Left lung (tissue), 10 donors: ENCODE results near the gene FTO. TPM values are rescaled to one million over a fixed set of nuclear protein-coding genes. Genes with fewer than 3 reads are reported as not detected.

Experiments used
- ATAC-seq: fragments of 200-7000 bp; cut with Tn5 transposase; one replicate; pipeline ENCODE4 v1.9.1; 2020; ENCODE audit warnings: moderate library complexity
- DNase-seq, 4 donors: peaks; one replicate each; pipeline ENCODE4 v3.0.0-alpha.2; 2013 to 2020
- H3K27ac ChIP-seq, 2 donors: fragments of 200-600 bp; sonication (generic) in 1 of 2; one replicate each; pipeline versions ENCODE4 v1.5.0 to v1.8.0; 2020 to 2021
- H3K27me3 ChIP-seq, 2 donors: fragments of 200-600 bp; sonication (generic) in 1 of 2; one replicate each; pipeline versions ENCODE4 v1.5.0 to v1.8.0; 2020 to 2021
- H3K36me3 ChIP-seq, 2 donors: fragments of 200-600 bp; sonication (generic) in 1 of 2; one replicate each; pipeline versions ENCODE4 v1.5.0 to v1.8.0; 2020 to 2021
- H3K4me1 ChIP-seq, 2 donors: fragments of 200-600 bp; one replicate each; pipeline ENCODE4 v1.8.0; 2021
- H3K4me3 ChIP-seq, 2 donors: fragments of 200-600 bp; sonication (generic) in 1 of 2; one replicate each; pipeline versions ENCODE4 v1.5.0 to v1.8.0; 2020 to 2021; ENCODE audit warnings: mild to moderate bottlenecking in 1 of 2
- H3K9me3 ChIP-seq, 2 donors: fragments of 200-600 bp; sonication (generic) in 1 of 2; one replicate each; pipeline versions ENCODE4 v1.5.0 to v1.8.0; 2020 to 2021
- intact Hi-C, 2 donors: fragments of 100-400 bp; cut with DNase I; formaldehyde crosslinking; loops; one replicate each; pipeline versions ENCODE4 v1.11.2 to v1.14.2; 2022
- polyA plus RNA-seq, 6 donors: library from polyadenylated mRNA; unstranded; fragments of 120-200 nt; gene quantifications; one replicate each; pipeline ENCODE4 v1.2.1, GENCODE V29; 2013; ENCODE audit not compliant: insufficient read length in 6 of 6
- total RNA-seq, 2 donors: library from RNA; stranded (reverse); fragmentation: NEBNext Ultra II Directional; extraction: Animal tissue kit (Norgen Biotek cat#: 25700); gene quantifications; one replicate each; pipeline ENCODE4 v1.2.1, GENCODE V29; 2021
- TF ChIP-seq, protein P1 (sequence below), 2 donors: fragments of 200-600 bp; sonication (generic) in 1 of 2; IDR thresholded peaks; one replicate each; pipeline versions ENCODE4 v1.5.0 to v1.8.0; 2021; ENCODE audit warnings: antibody characterized with exemption in 2 of 2
- donor health status: DM: no; HTN: yes; CAD: no.
- donor health status: DM: no; HTN: no; CAD: no.

Gene FTO
- total and polyA plus RNA-seq, 8 donors = 69.0 to 99.6 (median 90.7) TPM

DNA sequence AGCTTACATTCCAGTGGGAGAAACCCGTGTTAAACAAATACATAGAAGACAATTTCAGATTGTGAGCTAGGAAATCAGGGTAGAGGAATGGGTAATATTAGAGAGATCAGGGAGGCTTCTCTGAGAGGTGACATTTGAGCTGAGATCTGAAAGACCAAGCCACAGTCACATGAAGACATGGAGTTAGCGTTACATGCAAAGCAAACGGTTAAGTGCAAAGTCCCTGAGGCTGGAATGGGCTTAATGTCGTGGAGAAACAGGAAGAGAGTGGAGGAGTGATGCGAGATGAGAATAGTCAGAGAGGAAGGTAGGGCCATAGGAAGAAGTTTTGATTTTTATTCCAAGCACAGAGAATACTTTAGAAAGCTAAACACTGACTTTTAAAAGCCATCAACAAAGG, 336.5 kb downstream of the FTO start:
- no peaks in the 10 kb centered on the region for H3K36me3 ChIP-seq
- H3K4me3 ChIP-seq = no peak overlapping the region
- TF ChIP-seq, protein P1, sequence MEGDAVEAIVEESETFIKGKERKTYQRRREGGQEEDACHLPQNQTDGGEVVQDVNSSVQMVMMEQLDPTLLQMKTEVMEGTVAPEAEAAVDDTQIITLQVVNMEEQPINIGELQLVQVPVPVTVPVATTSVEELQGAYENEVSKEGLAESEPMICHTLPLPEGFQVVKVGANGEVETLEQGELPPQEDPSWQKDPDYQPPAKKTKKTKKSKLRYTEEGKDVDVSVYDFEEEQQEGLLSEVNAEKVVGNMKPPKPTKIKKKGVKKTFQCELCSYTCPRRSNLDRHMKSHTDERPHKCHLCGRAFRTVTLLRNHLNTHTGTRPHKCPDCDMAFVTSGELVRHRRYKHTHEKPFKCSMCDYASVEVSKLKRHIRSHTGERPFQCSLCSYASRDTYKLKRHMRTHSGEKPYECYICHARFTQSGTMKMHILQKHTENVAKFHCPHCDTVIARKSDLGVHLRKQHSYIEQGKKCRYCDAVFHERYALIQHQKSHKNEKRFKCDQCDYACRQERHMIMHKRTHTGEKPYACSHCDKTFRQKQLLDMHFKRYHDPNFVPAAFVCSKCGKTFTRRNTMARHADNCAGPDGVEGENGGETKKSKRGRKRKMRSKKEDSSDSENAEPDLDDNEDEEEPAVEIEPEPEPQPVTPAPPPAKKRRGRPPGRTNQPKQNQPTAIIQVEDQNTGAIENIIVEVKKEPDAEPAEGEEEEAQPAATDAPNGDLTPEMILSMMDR (IDR thresholded peaks at IDR 0.05) = no peak
- no peak for DNase-seq
- no peak for ATAC-seq
- H3K9me3 ChIP-seq = no peaks in the 10 kb centered on the region
- H3K27me3 ChIP-seq = no peaks in the 10 kb centered on the region
- intact Hi-C loops = no loop called here
- H3K27ac ChIP-seq = no peak overlapping the region
- no peaks in the 10 kb centered on the region for H3K4me1 ChIP-seq

DNA sequence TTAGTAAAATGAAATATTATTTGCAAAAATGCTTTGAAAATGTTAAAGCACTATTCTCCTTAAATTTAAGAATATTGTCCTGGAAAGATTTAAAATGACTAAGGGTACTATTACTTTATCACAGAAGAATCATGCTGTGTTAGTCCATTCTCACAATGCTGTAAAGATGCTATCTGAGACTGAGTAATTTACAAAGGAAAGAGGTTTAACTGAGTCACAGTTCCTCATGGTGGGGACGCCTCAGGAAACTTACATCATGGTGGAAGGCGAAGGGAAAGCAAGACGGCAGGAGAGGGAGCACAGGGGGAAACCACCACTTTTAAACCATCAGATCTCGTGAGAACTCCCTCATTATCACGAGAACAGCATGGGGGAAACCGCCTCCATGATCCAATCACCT, 337.0 kb downstream of the FTO start:
- no peak overlapping the region for H3K4me3 ChIP-seq
- intact Hi-C loops = no loop called here
- no peaks in the 10 kb centered on the region for H3K4me1 ChIP-seq
- no peak overlapping the region for H3K27ac ChIP-seq
- no peaks in the 10 kb centered on the region for H3K36me3 ChIP-seq
- no peaks in the 10 kb centered on the region for H3K27me3 ChIP-seq
- H3K9me3 ChIP-seq = no peaks in the 10 kb centered on the region
- no peak for DNase-seq
- ATAC-seq = no peak
- TF ChIP-seq, protein P1 (IDR thresholded peaks at IDR 0.05) = no peak

DNA sequence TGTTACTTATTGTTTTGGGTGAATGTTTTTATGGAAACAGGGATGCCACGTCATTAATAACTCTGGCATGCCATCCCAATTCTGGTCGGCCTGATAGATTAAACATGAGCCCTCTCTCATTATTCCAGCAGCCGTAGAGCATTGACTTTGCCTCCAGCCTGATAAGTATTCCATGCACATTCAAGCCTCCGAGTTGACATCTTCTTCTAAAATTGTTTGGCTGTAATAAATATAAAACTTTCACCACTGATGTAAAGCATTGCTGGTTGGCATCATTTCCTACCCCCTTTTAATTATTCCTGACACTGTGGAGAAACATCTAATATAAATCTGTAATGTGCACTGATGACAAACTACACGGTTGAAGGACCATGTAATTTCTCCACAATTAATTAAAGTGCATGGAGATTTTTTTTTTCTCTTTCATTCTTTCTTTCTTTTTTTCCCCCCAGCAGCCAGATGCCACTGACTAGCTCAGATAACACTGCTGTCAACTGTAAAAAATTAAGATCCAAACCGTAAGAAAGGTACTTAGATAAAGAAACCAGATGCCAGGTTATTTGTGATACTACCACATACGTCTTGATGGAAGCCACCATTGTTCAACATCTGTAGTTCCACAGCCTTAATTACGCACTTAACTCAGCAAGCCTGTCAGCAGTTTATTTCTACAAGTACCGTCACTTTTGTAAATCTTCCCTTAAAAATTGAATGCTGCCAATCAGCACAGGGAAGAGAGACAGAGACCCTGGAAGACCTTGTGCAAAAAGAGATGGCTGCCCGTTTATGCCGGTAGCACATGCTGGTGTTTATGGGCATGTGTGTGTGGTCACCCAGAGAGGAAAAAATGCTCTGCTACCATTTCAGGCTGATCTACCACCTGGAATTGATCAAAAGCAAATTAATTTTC, 344.9 kb downstream of the FTO start:
- ATAC-seq = no peak
- DNase-seq = no peak
- Histone ChIP-seq H3K27me3 (no peaks in the 10 kb centered on the region), H3K36me3 (no peaks in the 10 kb centered on the region), H3K9me3 (no peaks in the 10 kb centered on the region), H3K4me3 (no peak overlapping the region), H3K27ac (no peak overlapping the region), H3K4me1 (no peaks in the 10 kb centered on the region)
- TF ChIP-seq, protein P1 (IDR thresholded peaks at IDR 0.05) = no peak
- intact Hi-C loops = no loop called here

DNA sequence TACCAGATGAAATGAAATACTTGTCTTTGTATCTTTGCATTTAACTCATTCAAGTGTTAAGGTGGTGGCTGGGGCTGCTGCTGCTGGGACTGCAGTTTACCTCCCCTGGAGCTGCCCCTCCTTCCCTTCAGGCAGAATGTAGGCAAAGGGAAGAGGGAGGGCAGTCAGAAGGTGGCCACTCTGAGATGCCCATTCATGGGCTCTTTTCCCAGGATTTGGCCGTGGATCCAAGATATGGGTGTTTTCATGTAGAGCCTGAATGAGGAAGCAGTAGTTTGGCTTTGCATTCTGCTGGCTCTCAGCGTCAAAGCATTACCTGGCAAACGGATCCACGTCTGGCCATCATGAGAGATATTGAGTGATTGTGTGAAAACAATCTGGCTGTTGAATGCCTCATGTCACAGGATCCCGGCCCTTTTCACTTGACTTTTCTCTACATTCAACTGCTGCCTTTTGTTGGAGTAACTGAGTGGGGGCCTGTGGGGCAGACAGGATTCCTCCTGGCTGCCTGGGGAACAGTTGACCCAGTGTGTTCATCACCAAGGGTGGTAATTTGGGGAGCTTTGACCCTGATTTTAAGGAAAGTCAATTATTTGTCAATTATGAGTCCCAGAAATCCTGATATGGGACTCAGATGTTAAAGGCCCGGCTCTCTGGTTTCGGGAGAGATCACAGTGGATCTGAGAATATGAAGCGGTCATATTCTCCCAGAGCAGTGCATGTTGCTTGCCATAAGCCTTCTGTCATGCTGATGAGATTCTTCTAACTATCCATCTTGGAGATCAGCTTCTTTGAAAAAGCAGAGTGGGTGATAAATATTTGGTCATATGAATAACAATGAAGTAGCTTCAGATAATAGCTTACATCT, 345.9 kb downstream of the FTO start:
- H3K27ac ChIP-seq = no peak overlapping the region
- no peak overlapping the region for H3K4me3 ChIP-seq
- no peak for DNase-seq
- H3K27me3 ChIP-seq = no peaks in the 10 kb centered on the region
- intact Hi-C loops = no loop called here
- H3K9me3 ChIP-seq = no peaks in the 10 kb centered on the region
- no peaks in the 10 kb centered on the region for H3K4me1 ChIP-seq
- no peaks in the 10 kb centered on the region for H3K36me3 ChIP-seq
- ATAC-seq = no peak
- TF ChIP-seq, protein P1 (IDR thresholded peaks at IDR 0.05) = no peak
